Mesodermal cell (in vitro differentiated cells): ENCODE measurements around the gene FNTB. TPM values are rescaled to one million over a fixed set of nuclear protein-coding genes. Genes with fewer than 3 reads are reported as not detected.
A peak's percentile ranks its signal among the peaks of the same experiment; 100 is the strongest.

ENCODE experiments used
- H3K27ac ChIP-seq: 2 replicates; pipeline ENCODE4 v1.7.0; 2013; ENCODE audit warnings: mild to moderate bottlenecking, low read depth, low read length, moderate library complexity; ENCODE audit not compliant: severe bottlenecking
- H3K36me3 ChIP-seq: 2 replicates; pipeline ENCODE4 v1.7.1; 2013; ENCODE audit warnings: mild to moderate bottlenecking, low read length, moderate library complexity; ENCODE audit not compliant: control insufficient read depth, insufficient read depth
- H3K4me1 ChIP-seq: one replicate; pipeline ENCODE4 v1.7.1; 2013; ENCODE audit warnings: mild to moderate bottlenecking, low read length; ENCODE audit not compliant: insufficient read depth, control insufficient read depth, poor library complexity, severe bottlenecking
- H3K4me3 ChIP-seq: 2 replicates; pipeline ENCODE4 v1.7.0; 2013; ENCODE audit warnings: low read length, control low read depth, mild to moderate bottlenecking; ENCODE audit not compliant: insufficient read depth, poor library complexity, severe bottlenecking; ENCODE audit errors: extremely low read depth
- H3K9me3 ChIP-seq: 2 replicates; pipeline ENCODE4 v1.7.1; 2013; ENCODE audit warnings: mild to moderate bottlenecking, low read length, moderate library complexity; ENCODE audit not compliant: control insufficient read depth
- WGBS, 2 experiments: methylation state at CpG; one replicate each; pipeline ENCODE4 v1.1.5; 2013; ENCODE audit warnings: missing lambda C conversion rate in 2 of 2; ENCODE audit not compliant: insufficient coverage in 2 of 2; 5-methylcytosine and 5-hydroxymethylcytosine counted together
- polyA plus RNA-seq, 2 experiments: library from polyadenylated mRNA; stranded (reverse); fragments of 50-300 nt; gene quantifications; one replicate each; pipeline ENCODE4 v1.2.3, GENCODE V29; 2013

FNTB gene
- polyA plus RNA-seq (2013, experiment 1 of 2) = 15.9 TPM
- 14.8 TPM for polyA plus RNA-seq (2013, experiment 2 of 2)

- Histone ChIP-seq H3K4me1 (peaks cover 3% of the 10 kb centered on the region), H3K9me3 (no peaks in the 10 kb centered on the region), H3K27ac (peak within 1 kb of the TSS; percentile 80), H3K4me3 (peak within 1 kb of the TSS; percentile 67), H3K36me3 (no peaks in the 10 kb centered on the region)
- 0 to 2% methylated on average over 51 to 58 of the region's 65 CpGs for WGBS, 2 experiments
Observed at GRCh38 chr14:64986648-64987437, at the start of gene FNTB. Gene FNTB, plus strand, starts transcription at chr14:64986895. Its CDS starts 59 bp downstream, at chr14:64986954.

GRCh38 chr14:64937171-64937820 is 49.4 kb upstream of the FNTB start:
- H3K4me3 ChIP-seq = no peak overlapping the region
- H3K9me3 ChIP-seq = no peaks in the 10 kb centered on the region
- H3K4me1 ChIP-seq = no peaks in the 10 kb centered on the region
- H3K36me3 ChIP-seq = peaks cover 17% of the 10 kb centered on the region
- H3K27ac ChIP-seq = no peak overlapping the region
- WGBS, 2 experiments = 89 to 100% methylated on average over 1 of the region's 1 CpG

- peaks cover 12% of the 10 kb centered on the region for H3K36me3 ChIP-seq
- no peak overlapping the region for H3K27ac ChIP-seq
- H3K4me3 ChIP-seq = no peak overlapping the region
- H3K4me1 ChIP-seq = no peaks in the 10 kb centered on the region
- 83 to 100% methylated on average over 1 of the region's 1 CpG for WGBS, 2 experiments
- H3K9me3 ChIP-seq = no peaks in the 10 kb centered on the region
Observed at GRCh38 chr14:64937821-64938193, 48.9 kb upstream of the FNTB start.

GRCh38 chr14:64938972-64939816 is 47.5 kb upstream of the FNTB start:
- Histone ChIP-seq H3K27ac (no peak overlapping the region), H3K4me1 (no peaks in the 10 kb centered on the region), H3K9me3 (no peaks in the 10 kb centered on the region), H3K36me3 (peaks cover 5% of the 10 kb centered on the region), H3K4me3 (no peak overlapping the region)
- WGBS, 2 experiments = 93 to 96% methylated on average over 15 to 16 of the region's 17 CpGs

- Histone ChIP-seq H3K9me3 (no peaks in the 10 kb centered on the region), H3K36me3 (no peaks in the 10 kb centered on the region), H3K4me3 (no peak overlapping the region), H3K27ac (no peak overlapping the region), H3K4me1 (no peaks in the 10 kb centered on the region)
- WGBS, 2 experiments = 90% methylated on average over 2 of the region's 3 CpGs; no CpG with 5 or more reads in 1 of the 2 experiments
Observed at GRCh38 chr14:64939817-64940190, 46.9 kb upstream of the FNTB start.

- WGBS, 2 experiments = 100% methylated on average over 1 of the region's 3 CpGs
- Histone ChIP-seq H3K4me3 (no peak overlapping the region), H3K36me3 (no peaks in the 10 kb centered on the region), H3K27ac (no peak overlapping the region), H3K9me3 (no peaks in the 10 kb centered on the region), H3K4me1 (no peaks in the 10 kb centered on the region)
Observed at GRCh38 chr14:64940336-64940910, 46.3 kb upstream of the FNTB start.

- no peak within 1 kb of the TSS for H3K4me3 ChIP-seq
- no peaks in the 10 kb centered on the region for H3K4me1 ChIP-seq
- no peak within 1 kb of the TSS for H3K27ac ChIP-seq
- 89 to 96% methylated on average over 9 to 11 of the region's 13 CpGs for WGBS, 2 experiments
- H3K36me3 ChIP-seq = peaks cover 13% of the 10 kb centered on the region
- no peaks in the 10 kb centered on the region for H3K9me3 ChIP-seq
Observed at GRCh38 chr14:64942531-64943111, 44.1 kb upstream of the FNTB start, which contains the start of gene GPX2. Gene GPX2, minus strand, starts transcription at chr14:64942745. Its CDS starts 19 bp downstream, at chr14:64942726.

GRCh38 chr14:64943556-64943955 is 43.1 kb upstream of the FNTB start:
- Histone ChIP-seq H3K27ac (no peak overlapping the region), H3K4me3 (no peak overlapping the region), H3K4me1 (no peaks in the 10 kb centered on the region), H3K36me3 (peaks cover 21% of the 10 kb centered on the region), H3K9me3 (no peaks in the 10 kb centered on the region)
- 94% methylated on average over 3 of the region's 6 CpGs; no CpG with 5 or more reads in 1 of the 2 experiments for WGBS, 2 experiments

- Histone ChIP-seq H3K9me3 (no peaks in the 10 kb centered on the region), H3K27ac (no peak overlapping the region), H3K4me3 (no peak overlapping the region), H3K36me3 (peaks cover 22% of the 10 kb centered on the region), H3K4me1 (no peaks in the 10 kb centered on the region)
- WGBS, 2 experiments = 100% methylated on average over 1 to 2 of the region's 2 CpGs
Observed at GRCh38 chr14:64944041-64944440, 42.7 kb upstream of the FNTB start.

- Histone ChIP-seq H3K4me1 (no peaks in the 10 kb centered on the region), H3K36me3 (peaks cover 22% of the 10 kb centered on the region), H3K9me3 (no peaks in the 10 kb centered on the region), H3K4me3 (no peak overlapping the region), H3K27ac (no peak overlapping the region)
- 94 to 100% methylated on average over 3 of the region's 4 CpGs for WGBS, 2 experiments
Observed at GRCh38 chr14:64944861-64945260, 41.8 kb upstream of the FNTB start.
